Measurements from ENCODE around the gene CCL2. TPM values are rescaled to one million over a fixed set of nuclear protein-coding genes. Genes with fewer than 3 reads are reported as not detected.

CCL2 gene
- total and polyA plus RNA-seq, 2 of the 8 experiments (the other 6 are each of a cell fraction or from before 2014, with no cell fraction given): 3.0 to 3.7 TPM

- TF ChIP-seq BRCA1 (IDR thresholded peaks at IDR 0.05; ENCODE audit: low read depth, low read length) (no peak), SP4 (IDR thresholded peaks at IDR 0.05; ENCODE audit: low read length) (no peak)
Measured at GRCh38 chr17:34226011-34226743, 28.9 kb upstream of the CCL2 start (continued).
